Globus pallidus (tissue), 1 donor: ENCODE measurements around the gene ADGRE1.

ENCODE experiments used
- DNase-seq: peaks from one replicate; pipeline ENCODE4 v3.0.0-alpha.2; 2015; ENCODE audit warnings: low spot score

Gene ADGRE1

GRCh38 chr19:6958791-6959190, 71.4 kb downstream of the ADGRE1 start:
- DNase-seq = no peak

- no peak for DNase-seq
These were observed 76.0 kb downstream of the ADGRE1 start for GRCh38 chr19:6963244-6963852.

- no peak for DNase-seq
These were observed 76.6 kb downstream of the ADGRE1 start for GRCh38 chr19:6963937-6964336.

GRCh38 chr19:6967967-6968366, 80.6 kb downstream of the ADGRE1 start:
- no peak for DNase-seq

GRCh38 chr19:6969490-6969889, 82.1 kb downstream of the ADGRE1 start:
- DNase-seq = no peak

GRCh38 chr19:6970021-6970420, 82.6 kb downstream of the ADGRE1 start:
- DNase-seq = no peak

- DNase-seq = no peak
These were observed 83.1 kb downstream of the ADGRE1 start for GRCh38 chr19:6970443-6970842.

- DNase-seq = no peak
These were observed 84.0 kb downstream of the ADGRE1 start for GRCh38 chr19:6971366-6971765.

- no peak for DNase-seq
These were observed 88.8 kb downstream of the ADGRE1 start for GRCh38 chr19:6976197-6976596.

GRCh38 chr19:6979399-6979798, 92.0 kb downstream of the ADGRE1 start:
- no peak for DNase-seq

- DNase-seq = no peak
These were observed 96.1 kb downstream of the ADGRE1 start for GRCh38 chr19:6983448-6983847.

- no peak for DNase-seq
These were observed 100.5 kb downstream of the ADGRE1 start for GRCh38 chr19:6987850-6988249.

GRCh38 chr19:6988257-6988656, 100.9 kb downstream of the ADGRE1 start:
- DNase-seq = no peak
